ENCODE measurements around the gene BDKRB2. TPM values are rescaled to one million over a fixed set of nuclear protein-coding genes. Genes with fewer than 3 reads are reported as not detected.

BDKRB2 gene
- total RNA-seq, 2 donors from 2014 or later = 1.1 to 3.8 TPM

- DNase-seq = no peak
- H3K4me3 Mint-ChIP-seq = no peak overlapping the region
- no peaks in the 10 kb centered on the region for H3K36me3 Mint-ChIP-seq (ENCODE audit: low read depth)
- no peak overlapping the region for H3K4me3 ChIP-seq (ENCODE audit: low read length)
- 90 to 92% methylated on average over 6 to 11 of the region's 11 CpGs for WGBS, 2 experiments (ENCODE audit: insufficient coverage in 1 of 2, insufficient read length in 1 of 2)
- H3K27me3 Mint-ChIP-seq (ENCODE audit: insufficient read depth) = no peaks in the 10 kb centered on the region
- H3K27ac Mint-ChIP-seq = no peak overlapping the region
- H3K4me1 Mint-ChIP-seq = peaks cover 17% of the 10 kb centered on the region
- H3K36me3 ChIP-seq (ENCODE audit: control insufficient read depth, insufficient read depth, low read length) = no peaks in the 10 kb centered on the region
- no peak overlapping the region for H3K9ac ChIP-seq (ENCODE audit: extremely low read depth, low read length, poor library complexity, severe bottlenecking)
- H3K27ac ChIP-seq (ENCODE audit: low read depth, low read length) = no peak overlapping the region
- H3K9me3 Mint-ChIP-seq = no peaks in the 10 kb centered on the region
- peaks cover 4% of the 10 kb centered on the region for H3K4me1 ChIP-seq (ENCODE audit: control insufficient read depth, insufficient read depth, low read length)
- no peak for TF ChIP-seq CTCF (conservative IDR thresholded peaks at IDR 0.05)
- H3K27me3 ChIP-seq (ENCODE audit: control insufficient read depth, insufficient read depth, low read length, poor library complexity, severe bottlenecking) = no peaks in the 10 kb centered on the region
- H3K9me3 ChIP-seq (ENCODE audit: control insufficient read depth, low read length) = no peaks in the 10 kb centered on the region
Observed at GRCh38 chr14:96197969-96198368, 6.7 kb upstream of the BDKRB2 start.

- Histone ChIP-seq H3K36me3 (ENCODE audit: control insufficient read depth, insufficient read depth, low read length) (no peaks in the 10 kb centered on the region), H3K27ac (ENCODE audit: low read depth, low read length) (no peak overlapping the region), H3K4me3 (ENCODE audit: low read length) (no peak overlapping the region), H3K27me3 (ENCODE audit: control insufficient read depth, insufficient read depth, low read length, poor library complexity, severe bottlenecking) (no peaks in the 10 kb centered on the region), H3K9me3 (ENCODE audit: control insufficient read depth, low read length) (no peaks in the 10 kb centered on the region), H3K9ac (ENCODE audit: extremely low read depth, low read length, poor library complexity, severe bottlenecking) (no peak overlapping the region), H3K4me1 (ENCODE audit: control insufficient read depth, insufficient read depth, low read length) (peaks cover 3% of the 10 kb centered on the region)
- H3K4me3 Mint-ChIP-seq = no peak overlapping the region
- no peak for TF ChIP-seq CTCF (conservative IDR thresholded peaks at IDR 0.05)
- H3K9me3 Mint-ChIP-seq = no peaks in the 10 kb centered on the region
- H3K27me3 Mint-ChIP-seq (ENCODE audit: insufficient read depth) = no peaks in the 10 kb centered on the region
- no peak for DNase-seq
- WGBS, 2 experiments (ENCODE audit: insufficient coverage in 1 of 2, insufficient read length in 1 of 2) = 80 to 83% methylated on average over 6 to 9 of the region's 9 CpGs
- peaks cover 11% of the 10 kb centered on the region for H3K4me1 Mint-ChIP-seq
- H3K36me3 Mint-ChIP-seq (ENCODE audit: low read depth) = no peaks in the 10 kb centered on the region
- no peak overlapping the region for H3K27ac Mint-ChIP-seq
Observed at GRCh38 chr14:96198430-96199130, 6.1 kb upstream of the BDKRB2 start.

GRCh38 chr14:96201157-96201556, 3.5 kb upstream of the BDKRB2 start:
- TF ChIP-seq CTCF (conservative IDR thresholded peaks at IDR 0.05) = no peak
- no peaks in the 10 kb centered on the region for H3K27me3 Mint-ChIP-seq (ENCODE audit: insufficient read depth)
- Histone ChIP-seq H3K27me3 (ENCODE audit: control insufficient read depth, insufficient read depth, low read length, poor library complexity, severe bottlenecking) (no peaks in the 10 kb centered on the region), H3K27ac (ENCODE audit: low read depth, low read length) (no peak overlapping the region), H3K4me3 (ENCODE audit: low read length) (no peak overlapping the region), H3K9ac (ENCODE audit: extremely low read depth, low read length, poor library complexity, severe bottlenecking) (no peak overlapping the region), H3K9me3 (ENCODE audit: control insufficient read depth, low read length) (no peaks in the 10 kb centered on the region), H3K4me1 (ENCODE audit: control insufficient read depth, insufficient read depth, low read length) (peaks cover 15% of the 10 kb centered on the region), H3K36me3 (ENCODE audit: control insufficient read depth, insufficient read depth, low read length) (no peaks in the 10 kb centered on the region)
- H3K4me3 Mint-ChIP-seq = no peak overlapping the region
- no peaks in the 10 kb centered on the region for H3K36me3 Mint-ChIP-seq (ENCODE audit: low read depth)
- H3K4me1 Mint-ChIP-seq = peaks cover 23% of the 10 kb centered on the region
- no peak for DNase-seq
- no peaks in the 10 kb centered on the region for H3K9me3 Mint-ChIP-seq
- no peak overlapping the region for H3K27ac Mint-ChIP-seq
- WGBS, 2 experiments (ENCODE audit: insufficient coverage in 1 of 2, insufficient read length in 1 of 2) = 93 to 100% methylated on average over 1 to 8 of the region's 8 CpGs
